Measurements from ENCODE around the gene DVL3. TPM values are rescaled to one million over a fixed set of nuclear protein-coding genes. Genes with fewer than 3 reads are reported as not detected.

DVL3 gene
- total RNA-seq, 4 donors from 2014 or later = 36.5 to 58.1 (median 48.0) TPM

- Histone ChIP-seq H3K27ac (peak overlapping the region in 1 of 4 donors; percentile 96), H3K27me3 (no peaks in the 10 kb centered on the region), H3K4me3 (no peak overlapping the region), H3K9me3 (no peaks in the 10 kb centered on the region), H3K36me3 (peaks cover 14 to 74% of the 10 kb centered on the region in 2 donors), H3K4me1 (peaks cover 18 to 21% of the 10 kb centered on the region in 2 donors)
- TF ChIP-seq POLR2A (IDR thresholded peaks at IDR 0.05) = no peak
- TF ChIP-seq CTCF (IDR thresholded peaks at IDR 0.05 in 4 of 5, conservative IDR thresholded peaks at IDR 0.05 in 1 of 5) = no peak
- in situ Hi-C loops (cut with MboI; ENCODE audit: low sequenced_read_pairs in 4 of 4) (loop anchor here in 2 of 4 donors (10.0 kb wide), 1 partner anchor 49 kb away; the partner anchor contains the start of gene EIF2B5 (in 2 of the 2)), intact Hi-C loops (cut with DNase I; ENCODE audit: low total_unique reads) (no loop called here)
- no peak for DNase-seq
- ATAC-seq = no peak
Observed at GRCh38 chr3:184183679-184184078, 28.5 kb downstream of the DVL3 start.

GRCh38 chr3:184184546-184185230 is 29.5 kb downstream of the DVL3 start:
- Histone ChIP-seq H3K27ac (peak overlapping the region; percentile 89 to 97 (median 96)), H3K27me3 (no peaks in the 10 kb centered on the region), H3K36me3 (peaks cover 14 to 74% of the 10 kb centered on the region in 2 donors), H3K4me3 (peak overlapping the region in 3 of 4 donors; percentile 78 to 97 (median 97)), H3K9me3 (no peaks in the 10 kb centered on the region), H3K4me1 (peaks cover 18 to 21% of the 10 kb centered on the region in 2 donors)
- ATAC-seq = no peak
- no peak for DNase-seq
- in situ Hi-C loops (cut with MboI; ENCODE audit: low sequenced_read_pairs in 4 of 4) = loop anchor here in 2 of 4 donors (10.0 kb wide), 1 partner anchor 50 kb away; the partner anchor contains the start of gene EIF2B5 (in 2 of the 2)
- intact Hi-C loops (cut with DNase I; ENCODE audit: low total_unique reads) = loop anchor here (1.0 to 5.0 kb wide), 4 partner anchors 10 to 178 kb away; partner anchors contain the start of genes AP2M1, CLCN2, POLR2H and PSMD2
- no peak for TF ChIP-seq POLR2A (IDR thresholded peaks at IDR 0.05)
- no peak for TF ChIP-seq CTCF (IDR thresholded peaks at IDR 0.05 in 4 of 5, conservative IDR thresholded peaks at IDR 0.05 in 1 of 5)

GRCh38 chr3:184185461-184186183 is 30.4 kb downstream of the DVL3 start:
- Histone ChIP-seq H3K4me3 (peak overlapping the region; percentile 78 to 97 (median 90)), H3K36me3 (peaks cover 8 to 74% of the 10 kb centered on the region in 2 donors), H3K27ac (peak overlapping the region; percentile 89 to 97 (median 96)), H3K27me3 (no peaks in the 10 kb centered on the region), H3K4me1 (peaks cover 18 to 21% of the 10 kb centered on the region in 2 donors), H3K9me3 (no peaks in the 10 kb centered on the region)
- ATAC-seq (peak; percentile 92 to 97), DNase-seq (peak; percentile 99)
- intact Hi-C loops (cut with DNase I; ENCODE audit: low total_unique reads) = loop anchor here (1.0 to 5.0 kb wide), 7 partner anchors 11 to 177 kb away; partner anchors contain the start of genes AP2M1, CLCN2, EEF1AKMT4 and EIF2B5
- TF ChIP-seq CTCF (IDR thresholded peaks at IDR 0.05 in 4 of 5, conservative IDR thresholded peaks at IDR 0.05 in 1 of 5) = no peak
- peak in 1 of 2 donors; percentile 69 for TF ChIP-seq POLR2A (IDR thresholded peaks at IDR 0.05)
- in situ Hi-C loops (cut with MboI; ENCODE audit: low sequenced_read_pairs in 4 of 4) = loop anchor here in 2 of 4 donors (10.0 kb wide), 1 partner anchor 51 kb away; the partner anchor contains the start of gene EIF2B5 (in 2 of the 2)

GRCh38 chr3:184186184-184186901 is 31.2 kb downstream of the DVL3 start, which contains the start of gene ABCF3:
Gene ABCF3, plus strand, starts transcription at chr3:184186199. Its CDS starts 9 bp downstream, at chr3:184186208.
- Histone ChIP-seq H3K9me3 (no peaks in the 10 kb centered on the region), H3K4me1 (peaks cover 18 to 21% of the 10 kb centered on the region in 2 donors), H3K27me3 (no peaks in the 10 kb centered on the region), H3K4me3 (peak within 1 kb of the TSS; percentile 78 to 97 (median 90)), H3K27ac (peak within 1 kb of the TSS; percentile 89 to 97 (median 96)), H3K36me3 (peaks cover 3 to 74% of the 10 kb centered on the region in 2 donors)
- in situ Hi-C loops (cut with MboI; ENCODE audit: low sequenced_read_pairs in 4 of 4) (loop anchor here in 2 of 4 donors (10.0 kb wide), 1 partner anchor 52 kb away; the partner anchor contains the start of gene EIF2B5 (in 2 of the 2)), intact Hi-C loops (cut with DNase I; ENCODE audit: low total_unique reads) (loop anchor here (1.0 to 5.0 kb wide), 6 partner anchors 42 to 176 kb away; partner anchors contain the start of genes CLCN2, EEF1AKMT4, EIF2B5 and POLR2H)
- peak; percentile 6 to 40 for ATAC-seq
- TF ChIP-seq POLR2A (IDR thresholded peaks at IDR 0.05) = peak; percentile 73 to 91
- TF ChIP-seq CTCF (IDR thresholded peaks at IDR 0.05 in 4 of 5, conservative IDR thresholded peaks at IDR 0.05 in 1 of 5) = no peak
- DNase-seq = peak in 1 of 2 donors; percentile 60

All from gastrocnemius medialis (tissue), 4 donors.